ENCODE measurements around the gene DHCR7.

GRCh38 chr11:71488681-71489270 is 40.6 kb upstream of the DHCR7 start:
- TF ChIP-seq CTCF (IDR thresholded peaks at IDR 0.05) (no peak), ZFX (IDR thresholded peaks at IDR 0.05; ENCODE audit: borderline replicate concordance) (no peak)

All from 22Rv1 (cell line).